SJCRH30 (cell line): Measurements from ENCODE around the gene PDE6B. TPM values are rescaled to one million over a fixed set of nuclear protein-coding genes. Genes with fewer than 3 reads are reported as not detected.
"Not testable (repeated sequence)": the region's sequence is repeated elsewhere in the genome, so short reads cannot be mapped to it uniquely, and the experiment has no call there.

Experiments used
- DNase-seq, 2 experiments: peaks; one replicate each; pipeline ENCODE4 v3.0.0-alpha.2; 2015 to 2020
- H3K27ac ChIP-seq: fragments of 250-450 bp; sonication (Bioruptor Pico); 2 replicates; pipeline ENCODE4 v1.5.1; 2020; ENCODE audit warnings: mild to moderate bottlenecking, moderate library complexity
- H3K27me3 ChIP-seq: fragments of 250-450 bp; sonication (Bioruptor Pico); 2 replicates; pipeline ENCODE4 v1.5.1; 2020; ENCODE audit warnings: mild to moderate bottlenecking, moderate library complexity
- H3K36me3 ChIP-seq: fragments of 250-450 bp; sonication (Bioruptor Pico); 2 replicates; pipeline ENCODE4 v1.5.1; 2020; ENCODE audit warnings: mild to moderate bottlenecking, moderate library complexity
- H3K4me1 ChIP-seq: fragments of 250-450 bp; sonication (Bioruptor Pico); 2 replicates; pipeline ENCODE4 v1.5.1; 2020; ENCODE audit warnings: mild to moderate bottlenecking, moderate library complexity
- H3K4me3 ChIP-seq: fragments of 250-450 bp; sonication (Bioruptor Pico); 2 replicates; pipeline ENCODE4 v1.5.1; 2020; ENCODE audit warnings: mild to moderate bottlenecking, moderate library complexity
- H3K9me3 ChIP-seq: fragments of 250-450 bp; sonication (Bioruptor Pico); replicated peaks from 2 replicates; pipeline ENCODE4 v1.5.1; 2020; ENCODE audit warnings: mild to moderate bottlenecking, moderate library complexity
- total RNA-seq: library from RNA; depleted of rRNA; stranded (reverse); fragments of >200 nt; shearing (Covaris generic); gene quantifications from 2 replicates; pipeline ENCODE4 v1.2.3, GENCODE V29; 2014

The PDE6B gene
- total RNA-seq, 1 experiment from 2014 or later: not detected

DNA sequence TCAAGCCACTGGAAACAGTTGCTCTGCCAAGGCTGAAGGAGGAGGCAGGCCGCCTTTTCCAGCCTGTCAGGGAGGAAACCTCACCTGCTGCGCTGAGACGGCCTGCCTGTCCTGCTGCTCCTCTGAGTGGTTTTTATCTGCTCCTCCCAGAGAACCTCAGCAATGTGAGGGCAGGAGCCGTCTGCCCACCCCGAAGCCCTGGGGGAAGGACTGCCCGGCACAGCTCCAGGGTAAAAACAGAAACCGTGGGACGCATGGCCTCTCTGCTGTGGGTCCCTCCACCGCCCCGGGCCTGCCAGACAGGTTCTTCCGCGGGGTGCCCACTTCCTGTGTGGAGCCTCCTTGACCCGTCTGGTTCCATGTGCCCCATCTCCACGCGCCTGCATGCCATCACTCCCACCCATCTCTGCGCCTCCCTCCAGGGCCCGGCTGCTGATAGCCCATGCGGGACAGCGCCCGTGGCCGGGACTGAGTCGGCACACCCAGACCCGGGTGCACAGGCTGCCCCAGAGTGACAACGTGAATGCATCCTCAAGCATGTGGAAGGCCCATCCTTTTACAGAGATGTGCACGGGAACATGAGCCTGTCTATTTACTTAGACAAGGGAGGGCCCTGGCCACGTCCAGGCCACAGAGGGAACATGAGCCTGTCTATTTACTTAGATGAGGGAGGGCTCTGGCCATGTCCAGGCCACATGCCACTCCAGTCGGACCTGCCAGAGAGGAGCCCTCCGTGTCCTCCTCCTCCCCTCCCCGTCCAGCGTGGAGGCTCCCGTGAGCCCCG lies 67.6 kb downstream of the PDE6B start:
- H3K27ac ChIP-seq: no peak overlapping the region
- no peaks in the 10 kb centered on the region for H3K4me1 ChIP-seq
- no peaks in the 10 kb centered on the region for H3K36me3 ChIP-seq
- H3K4me3 ChIP-seq: no peak overlapping the region
- no peaks in the 10 kb centered on the region for H3K27me3 ChIP-seq
- DNase-seq: no peak
- H3K9me3 ChIP-seq: no peaks in the 10 kb centered on the region

DNA sequence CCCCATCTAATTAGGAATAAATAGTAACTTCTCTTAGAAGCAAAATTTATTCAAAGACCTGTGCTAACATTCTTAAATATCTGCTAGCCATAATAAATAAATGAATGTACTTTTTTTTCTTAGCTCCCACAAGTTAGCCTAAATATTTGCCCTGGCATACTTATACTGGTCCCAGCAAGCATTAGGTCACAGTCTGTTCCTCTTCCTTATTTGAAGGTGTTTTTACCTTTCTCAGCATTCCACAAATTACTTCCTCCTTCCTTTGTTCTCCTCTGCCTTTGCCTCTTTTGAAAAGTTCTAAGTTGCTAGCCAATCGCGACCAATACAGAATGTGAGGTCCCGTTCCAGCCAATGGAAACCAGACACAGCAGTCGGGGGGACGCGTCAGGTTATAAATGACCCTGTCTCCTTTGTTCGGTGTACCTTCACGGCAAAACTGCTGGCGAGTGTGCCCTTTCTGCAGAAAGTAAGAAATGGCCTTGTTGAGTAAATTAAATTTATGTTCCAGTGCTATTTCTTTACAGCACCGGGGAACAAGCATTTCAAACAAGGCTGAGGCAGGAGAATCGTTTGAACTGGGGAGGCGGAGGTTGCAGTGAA lies 69.1 kb downstream of the PDE6B start:
- not testable (repeated sequence) for H3K9me3 ChIP-seq, H3K27ac ChIP-seq, DNase-seq, H3K4me1 ChIP-seq, H3K36me3 ChIP-seq, H3K4me3 ChIP-seq, H3K27me3 ChIP-seq

DNA sequence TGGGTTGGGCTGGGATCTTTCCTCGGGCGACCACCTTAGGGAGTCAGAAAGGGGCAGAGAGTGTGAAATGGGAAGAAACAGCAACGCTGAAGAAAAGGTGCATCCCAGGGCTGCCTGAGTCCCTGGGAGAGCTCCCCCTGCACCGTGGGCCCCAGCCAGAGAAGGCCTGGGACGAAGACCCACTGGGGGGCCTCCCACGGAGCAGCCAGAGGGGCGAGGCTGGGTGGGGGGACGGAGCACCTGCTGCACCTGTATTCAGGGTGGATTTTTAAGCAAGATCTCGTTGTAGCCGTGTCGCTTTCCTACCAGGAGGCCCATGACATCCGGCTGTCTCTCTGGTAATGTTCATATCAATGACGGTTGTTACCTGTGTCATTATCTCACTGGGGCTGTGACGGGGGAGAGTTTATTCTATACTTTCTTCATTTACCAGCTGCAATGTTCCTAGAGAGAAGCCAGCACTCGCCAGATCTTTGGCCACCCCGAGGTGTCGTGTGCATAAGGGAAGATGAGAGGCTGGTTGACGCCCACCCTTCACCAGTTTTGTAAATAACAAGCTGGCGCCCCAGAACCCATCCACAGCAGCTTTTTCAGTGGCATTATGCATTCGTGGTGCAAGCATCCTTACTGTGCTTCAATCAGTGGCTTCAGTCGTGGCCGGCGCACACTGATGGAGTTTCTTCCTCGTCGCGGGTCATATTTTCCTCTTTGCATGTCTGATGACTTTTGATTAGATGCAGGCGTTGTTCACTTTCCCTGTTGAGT lies 74.6 kb downstream of the PDE6B start:
- DNase-seq: no peak
- Histone ChIP-seq H3K9me3 (no peaks in the 10 kb centered on the region), H3K36me3 (no peaks in the 10 kb centered on the region), H3K27me3 (no peaks in the 10 kb centered on the region), H3K4me3 (no peak overlapping the region), H3K27ac (no peak overlapping the region), H3K4me1 (no peaks in the 10 kb centered on the region)

DNA sequence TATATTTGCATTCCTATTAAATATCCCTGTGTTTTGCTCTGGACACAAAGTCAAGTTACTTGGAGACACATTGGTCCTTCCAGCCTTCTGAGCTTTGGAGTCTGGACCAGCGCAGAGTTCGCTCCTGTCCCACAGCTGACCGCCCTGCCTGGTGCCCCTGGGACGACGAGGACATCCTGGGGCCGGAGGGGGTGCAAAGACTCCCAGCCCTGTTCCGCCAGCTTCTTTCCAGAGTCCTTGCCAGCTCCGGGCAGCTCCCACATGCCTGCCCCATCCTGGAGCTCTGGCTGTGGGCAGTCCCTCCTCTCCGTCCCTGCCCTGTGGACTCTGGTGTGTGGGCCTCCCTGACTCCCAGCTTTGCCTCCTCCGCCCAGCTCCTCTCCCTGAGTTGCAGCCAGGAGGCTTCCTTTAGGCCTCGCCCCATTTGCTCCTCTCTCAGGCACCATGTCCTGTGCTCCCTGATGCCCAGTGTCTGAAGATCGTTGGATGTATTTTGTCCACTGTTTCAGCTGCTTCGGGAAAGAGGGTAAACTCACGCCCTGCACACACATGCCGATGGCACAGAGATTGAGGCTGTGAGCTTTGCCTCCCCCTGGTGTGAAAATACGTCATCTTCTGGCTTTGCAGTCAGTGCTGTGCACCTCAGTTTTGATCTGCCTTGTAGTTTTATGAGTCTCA lies 75.4 kb downstream of the PDE6B start:
- no peaks in the 10 kb centered on the region for H3K27me3 ChIP-seq
- no peak overlapping the region for H3K27ac ChIP-seq
- H3K9me3 ChIP-seq: no peaks in the 10 kb centered on the region
- no peaks in the 10 kb centered on the region for H3K36me3 ChIP-seq
- H3K4me3 ChIP-seq: no peak overlapping the region
- no peaks in the 10 kb centered on the region for H3K4me1 ChIP-seq
- DNase-seq: no peak

DNA sequence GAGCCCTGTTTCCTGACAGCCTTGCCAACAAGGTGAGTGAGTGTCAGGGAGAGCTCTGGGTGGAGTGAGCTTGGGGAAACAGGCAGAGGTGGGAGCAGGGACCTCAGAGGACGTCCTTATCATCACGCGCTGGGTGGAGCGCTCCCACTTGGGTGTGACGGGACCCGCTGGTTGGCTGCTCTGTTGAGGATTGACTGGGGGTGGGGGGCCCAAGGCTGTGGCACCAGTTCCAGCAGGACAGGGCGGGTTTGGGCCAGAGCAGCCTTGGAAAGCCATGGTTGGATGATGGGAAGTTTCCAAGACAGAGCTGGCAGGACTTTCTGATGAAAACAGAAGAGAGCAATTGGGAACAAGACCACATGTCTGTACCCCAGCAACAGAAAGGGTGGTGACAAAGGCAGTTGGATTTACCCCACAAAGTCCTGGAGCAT lies 77.3 kb downstream of the PDE6B start:
- no peak overlapping the region for H3K4me3 ChIP-seq
- no peaks in the 10 kb centered on the region for H3K36me3 ChIP-seq
- no peaks in the 10 kb centered on the region for H3K9me3 ChIP-seq

DNA sequence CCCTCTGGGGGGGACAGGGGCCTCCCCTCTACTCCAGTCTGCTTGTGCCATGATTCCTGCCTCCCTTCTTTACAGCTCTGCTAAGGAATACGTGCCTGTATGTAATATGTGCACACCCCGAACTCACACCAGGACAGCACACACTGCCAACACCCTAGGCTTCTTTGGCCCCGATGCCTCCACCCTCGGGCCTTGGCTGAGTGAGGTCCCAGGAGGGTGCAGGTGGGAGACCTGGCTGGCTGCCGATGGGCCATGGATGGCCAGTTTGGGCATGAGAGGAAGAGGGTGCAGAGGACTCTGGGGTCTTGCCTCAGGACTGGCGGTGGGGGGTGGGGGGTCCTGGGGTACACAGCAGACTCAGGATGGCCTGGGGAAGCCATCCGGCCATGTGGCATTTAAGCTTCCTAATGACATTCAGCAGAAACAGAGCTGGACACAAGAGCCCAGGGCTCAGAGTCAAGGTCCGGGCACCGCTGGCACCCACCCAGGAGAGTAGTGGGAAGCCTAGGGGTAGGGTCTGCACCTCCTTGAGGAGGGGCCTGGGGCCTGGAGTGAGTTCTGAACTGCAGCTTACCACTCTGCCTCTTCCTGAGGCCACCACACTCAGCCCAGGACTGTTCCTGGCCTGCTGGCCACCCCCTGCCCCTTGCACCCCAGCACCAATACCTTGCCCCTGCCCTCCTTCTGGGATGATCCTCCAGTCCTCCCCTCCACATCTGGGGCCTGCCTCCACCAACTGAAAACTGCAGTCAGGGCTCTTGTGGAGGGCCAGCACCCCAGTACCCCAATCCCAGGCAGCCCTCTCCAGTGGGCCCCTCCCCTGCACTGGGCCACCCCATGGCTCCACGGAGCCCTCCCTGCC lies 78.2 kb downstream of the PDE6B start:
- H3K9me3 ChIP-seq: no peaks in the 10 kb centered on the region
- no peak overlapping the region for H3K27ac ChIP-seq
- no peak for DNase-seq
- H3K36me3 ChIP-seq: peaks cover 6% of the 10 kb centered on the region; the same call in 1 of the 2 replicates
- H3K4me3 ChIP-seq: no peak overlapping the region
- H3K27me3 ChIP-seq: no peaks in the 10 kb centered on the region
- H3K4me1 ChIP-seq: no peaks in the 10 kb centered on the region; the same call in 1 of the 2 replicates

More for the DNA sequence above, 77.3 kb downstream of the PDE6B start:
- no peaks in the 10 kb centered on the region; the same call in 1 of the 2 replicates for H3K4me1 ChIP-seq
- no peak for DNase-seq
- H3K27ac ChIP-seq: no peak overlapping the region
- H3K27me3 ChIP-seq: no peaks in the 10 kb centered on the region

DNA sequence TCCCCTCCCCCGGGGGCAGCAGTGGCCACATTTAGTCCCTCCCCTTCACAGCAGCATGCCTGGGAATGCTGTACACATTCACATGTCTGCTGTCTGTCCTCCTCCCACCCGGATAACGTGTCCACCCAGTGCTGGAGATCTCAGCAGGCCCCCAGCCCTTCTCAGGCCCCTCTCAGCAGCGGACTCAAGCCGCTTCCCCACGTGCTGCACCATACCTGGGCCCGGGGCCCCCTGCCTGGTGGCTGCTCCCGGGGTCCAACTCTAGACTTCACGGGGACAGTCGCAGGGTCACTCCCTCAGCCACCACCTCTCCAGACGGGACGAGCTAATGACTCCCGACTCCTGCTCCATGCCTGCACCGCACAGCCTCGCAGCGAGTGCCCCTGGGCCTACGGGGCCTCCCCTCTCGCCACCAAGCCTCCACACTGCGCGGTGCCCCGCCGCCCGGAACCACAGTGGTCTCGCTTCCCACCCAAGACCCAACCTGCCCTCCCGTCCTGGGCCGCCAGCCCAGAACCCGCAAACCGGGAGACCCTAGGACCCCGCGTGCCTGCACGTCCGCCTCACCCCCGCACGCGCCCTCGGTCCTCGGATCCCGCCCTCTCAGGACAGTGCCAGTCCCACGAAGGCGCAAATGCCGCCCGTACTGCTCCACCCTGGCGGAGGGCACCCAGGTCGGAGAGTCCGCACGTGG lies 79.0 kb downstream of the PDE6B start:
- no peak for DNase-seq

DNA sequence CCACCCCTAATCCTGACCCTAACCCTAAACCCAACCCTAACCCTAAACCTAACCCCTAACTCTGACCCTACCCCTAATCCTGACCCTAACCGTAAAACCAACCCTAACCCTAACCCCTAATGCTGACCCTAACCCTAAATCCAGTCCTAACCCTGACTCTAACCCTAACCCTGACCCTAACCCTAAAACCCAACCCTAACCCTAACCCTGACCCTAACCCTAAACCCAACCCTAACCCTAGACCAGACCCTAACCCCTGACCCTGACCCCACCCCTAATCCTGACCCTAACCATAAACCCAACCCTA lies 79.6 kb downstream of the PDE6B start:
- Histone ChIP-seq H3K4me3 (peak overlapping the region; percentile 100), H3K36me3 (peaks cover 16% of the 10 kb centered on the region; the same call in 1 of the 2 replicates), H3K27ac (no peak overlapping the region), H3K4me1 (no peaks in the 10 kb centered on the region; the same call in 1 of the 2 replicates), H3K27me3 (no peaks in the 10 kb centered on the region), H3K9me3 (no peaks in the 10 kb centered on the region)
- no peak for DNase-seq

More for the DNA sequence above, 79.0 kb downstream of the PDE6B start:
- Histone ChIP-seq H3K27me3 (no peaks in the 10 kb centered on the region), H3K27ac (no peak overlapping the region), H3K4me1 (no peaks in the 10 kb centered on the region; the same call in 1 of the 2 replicates), H3K36me3 (peaks cover 10% of the 10 kb centered on the region; the same call in 1 of the 2 replicates), H3K9me3 (no peaks in the 10 kb centered on the region), H3K4me3 (no peak overlapping the region)

DNA sequence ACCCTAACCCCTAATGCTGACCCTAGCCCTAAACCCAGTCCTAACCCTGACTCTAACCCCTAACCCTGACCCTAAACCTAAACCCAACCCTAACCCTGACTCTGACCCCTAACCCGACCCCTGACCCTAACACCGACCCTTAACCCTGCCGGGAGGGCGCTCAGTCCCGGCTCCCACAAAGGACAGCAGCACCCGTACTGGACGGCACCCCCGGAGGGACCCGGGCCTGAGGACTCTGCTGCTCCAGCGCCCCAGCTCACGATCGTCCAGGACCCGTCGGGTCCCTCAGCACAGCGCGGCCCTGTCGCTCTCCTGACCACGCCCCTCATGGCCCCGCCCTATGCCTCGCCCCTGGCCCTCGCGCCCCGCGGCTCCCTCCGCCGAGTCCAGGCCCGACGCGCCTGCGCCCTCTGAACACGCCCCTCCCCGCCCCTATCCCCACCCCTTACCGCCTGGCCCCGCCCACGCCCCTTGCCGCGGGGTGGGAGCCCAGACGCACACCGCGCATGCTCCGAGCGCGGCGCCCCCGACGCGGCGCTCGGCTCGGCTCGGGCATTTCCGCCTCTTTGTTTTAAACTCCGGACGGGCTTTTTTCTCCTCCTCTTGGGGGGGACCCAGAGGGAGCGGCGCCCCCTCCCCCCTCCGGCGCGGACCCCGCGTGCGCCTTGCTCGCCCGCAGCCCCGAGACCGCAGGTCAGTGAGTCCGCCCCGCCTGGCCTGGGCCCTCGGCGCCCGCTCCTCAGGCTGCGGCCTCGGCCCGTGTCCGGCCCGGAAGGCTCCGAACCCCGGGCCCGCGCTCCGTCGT lies 80.1 kb downstream of the PDE6B start, which contains the start of gene PCGF3:
TSS of gene PCGF3 (plus strand) at position 555 of the 805 bp plus-strand sequence. CDS start 27,849 bp downstream, outside the sequence.
- H3K4me1 ChIP-seq: no peaks in the 10 kb centered on the region; the same call in 1 of the 2 replicates
- DNase-seq: peak; percentile 97
- H3K36me3 ChIP-seq: peaks cover 20% of the 10 kb centered on the region
- peak within 1 kb of the TSS; percentile 89 for H3K27ac ChIP-seq
- no peaks in the 10 kb centered on the region for H3K9me3 ChIP-seq
- H3K27me3 ChIP-seq: no peaks in the 10 kb centered on the region
- peak within 1 kb of the TSS; percentile 100 for H3K4me3 ChIP-seq

DNA sequence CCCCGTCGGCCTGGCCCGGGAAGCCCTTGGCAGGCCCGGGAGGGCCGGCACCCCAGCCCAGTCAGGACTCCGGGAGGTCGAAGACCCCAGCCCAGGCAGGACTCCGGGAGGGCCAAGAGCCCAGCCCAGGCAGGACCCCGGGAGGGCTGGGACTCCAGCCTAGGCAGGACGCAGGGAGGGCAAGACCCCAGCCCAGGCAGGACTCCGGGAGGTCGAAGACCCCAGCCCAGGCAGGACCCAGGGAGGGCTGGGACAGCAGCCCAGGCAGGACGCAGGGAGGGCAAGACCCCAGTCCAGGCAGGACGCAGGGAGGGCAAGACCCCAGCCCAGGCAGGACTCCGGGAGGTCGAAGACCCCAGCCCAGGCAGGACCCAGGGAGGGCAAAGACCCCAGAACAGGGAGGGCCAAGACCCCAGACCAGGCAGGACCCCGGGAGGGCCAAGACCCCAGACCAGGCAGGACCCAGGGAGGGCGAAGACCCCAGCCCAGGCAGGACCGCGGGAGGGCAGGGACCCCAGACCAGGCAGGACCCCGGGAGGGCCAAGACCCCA lies 80.8 kb downstream of the PDE6B start:
- not testable (repeated sequence) for H3K4me1 ChIP-seq, DNase-seq, H3K9me3 ChIP-seq, H3K27me3 ChIP-seq
- H3K4me3 ChIP-seq: peak overlapping the region; percentile 100
- peak overlapping the region; percentile 89 for H3K27ac ChIP-seq
- H3K36me3 ChIP-seq: peaks cover 27% of the 10 kb centered on the region

DNA sequence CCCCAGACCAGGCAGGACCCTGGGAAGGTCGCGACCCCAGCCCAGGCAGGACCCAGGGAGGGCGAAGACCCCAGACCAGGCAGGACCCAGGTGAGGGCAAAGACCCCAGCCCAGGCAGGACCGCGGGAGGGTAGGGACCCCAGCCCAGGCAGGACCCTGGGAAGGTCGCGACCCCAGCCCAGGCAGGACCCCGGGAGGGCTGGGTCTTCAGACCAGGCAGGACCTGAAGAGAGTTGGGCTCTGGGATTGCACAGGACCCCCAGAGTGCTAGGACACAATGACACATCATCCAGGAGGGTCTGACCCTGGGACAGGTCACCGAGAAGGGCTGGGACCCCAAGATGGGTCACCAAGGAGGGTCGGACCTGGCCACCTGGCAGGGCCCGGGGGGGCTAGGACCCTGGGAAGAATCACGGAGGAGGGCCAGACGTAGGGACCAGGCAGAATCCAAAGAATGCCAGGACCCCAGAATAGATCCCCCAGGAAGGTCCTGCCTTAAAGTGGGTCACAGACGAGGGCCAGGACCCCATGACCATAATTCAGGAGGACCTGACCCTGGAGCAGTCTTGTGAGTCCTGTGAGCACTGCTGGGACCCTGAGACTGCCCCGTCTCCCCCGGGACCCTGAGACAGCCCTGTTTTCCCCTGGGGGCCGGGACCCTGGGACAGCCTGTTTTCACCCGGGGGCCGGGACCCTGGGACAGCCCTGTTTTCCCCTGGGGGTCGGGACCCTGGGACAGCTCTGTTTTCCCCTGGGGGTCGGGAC lies 81.6 kb downstream of the PDE6B start:
- peaks cover 27% of the 10 kb centered on the region for H3K36me3 ChIP-seq
- no peaks in the 10 kb centered on the region for H3K27me3 ChIP-seq
- H3K27ac ChIP-seq: no peak overlapping the region
- no peak overlapping the region for H3K4me3 ChIP-seq
- DNase-seq: no peak
- H3K4me1 ChIP-seq: no peaks in the 10 kb centered on the region; the same call in 1 of the 2 replicates
- H3K9me3 ChIP-seq: no peaks in the 10 kb centered on the region
